T-helper 17 cell (primary cell): ENCODE data around the gene CINP. TPM values are rescaled to one million over a fixed set of nuclear protein-coding genes. Genes with fewer than 3 reads are reported as not detected.
A peak's percentile ranks its signal among the peaks of the same experiment; 100 is the strongest.
"Not testable (repeated sequence)": the region's sequence is repeated elsewhere in the genome, so short reads cannot be mapped to it uniquely, and the experiment has no call there.

Experiments
- ATAC-seq: fragments of 150-1000 bp; cut with Tn5 transposase; 2 replicates; pipeline ENCODE4 v1.10.0; 2021; ENCODE audit warnings: mild to moderate bottlenecking, moderate library complexity
- DNase-seq, 3 donors: peaks; one replicate each; pipeline versions ENCODE4 v3.0.0 to v3.0.0-alpha.2; 2020 to 2021
- H3K9me3 ChIP-seq: one replicate; pipeline ENCODE4 v1.7.0; 2013; ENCODE audit warnings: low read length, mild to moderate bottlenecking; ENCODE audit not compliant: control insufficient read depth, poor library complexity, severe bottlenecking
- H3K27ac Mint-ChIP-seq: one replicate; pipeline ENCODE4 v1.8.0; 2022; ENCODE audit warnings: mild to moderate bottlenecking, moderate library complexity, mixed read lengths
- H3K27me3 Mint-ChIP-seq: one replicate; pipeline ENCODE4 v1.8.0; 2022; ENCODE audit warnings: mixed read lengths
- H3K36me3 Mint-ChIP-seq: one replicate; pipeline ENCODE4 v1.8.0; 2022; ENCODE audit warnings: low read depth, mixed read lengths
- H3K4me1 Mint-ChIP-seq: one replicate; pipeline ENCODE4 v1.8.0; 2022; ENCODE audit warnings: mild to moderate bottlenecking, mixed read lengths
- H3K4me3 Mint-ChIP-seq: one replicate; pipeline ENCODE4 v1.8.0; 2022; ENCODE audit warnings: mild to moderate bottlenecking, moderate library complexity, mixed read lengths
- total RNA-seq, 4 donors: library from RNA in 2 of 4; stranded (reverse) in 2 of 4; gene quantifications; one replicate each; pipeline ENCODE4 v1.2.3 and lab custom pipeline; 2022 to 2026

CINP gene
- total RNA-seq, 2 donors from 2014 or later, result 17.1 to 21.3 TPM

DNA sequence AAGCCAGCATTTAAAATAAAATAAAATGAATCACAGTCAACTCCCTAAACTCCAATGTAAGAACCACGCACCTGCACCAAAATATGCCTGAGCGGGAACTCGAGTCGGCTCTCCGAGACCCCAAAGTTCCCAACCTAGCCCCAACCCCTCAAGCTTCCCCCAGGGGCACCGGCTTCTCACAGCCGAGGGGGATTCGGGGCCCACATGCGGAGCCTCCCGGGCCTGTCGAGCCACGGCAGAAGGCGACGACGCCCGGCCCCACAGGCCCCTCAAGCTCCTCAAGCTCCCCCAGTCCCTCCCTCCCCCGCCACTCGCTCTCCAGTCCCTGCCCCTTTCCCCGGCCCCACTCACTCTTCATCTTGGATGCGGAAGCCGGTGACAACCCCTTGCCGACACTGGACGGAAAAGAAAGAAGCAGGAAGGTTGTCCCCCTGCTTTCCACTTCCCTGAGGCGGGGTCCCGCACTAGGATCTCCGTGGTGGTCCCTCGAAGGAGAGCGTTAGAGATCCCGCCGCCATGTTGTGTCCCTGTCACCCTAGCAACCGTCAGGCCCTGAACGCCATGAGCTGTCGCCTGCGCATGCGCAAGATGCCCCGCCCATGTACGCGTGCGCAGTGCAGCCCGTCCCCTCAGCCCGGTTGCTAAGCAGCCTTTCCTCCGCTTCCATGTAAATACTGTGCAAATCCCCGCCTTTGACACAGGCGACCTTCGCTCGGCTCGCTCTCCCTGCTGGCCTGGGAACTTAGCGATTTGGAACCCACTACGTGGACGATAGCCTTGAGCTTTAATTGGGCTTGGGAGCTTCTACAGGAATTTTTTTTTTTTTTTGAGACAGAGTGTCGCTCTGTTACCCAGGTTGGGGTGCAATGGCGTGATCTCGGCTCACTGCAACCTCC is 57.8 kb downstream of the CINP start, which contains the start of gene MOK:
Gene MOK, minus strand, starts transcription at position 554 of the 896 bp plus-strand sequence. Its CDS starts 196 bp downstream, at position 358.
- H3K27ac Mint-ChIP-seq, result peak within 1 kb of the TSS; percentile 94
- peak; percentile 93 for ATAC-seq
- peaks cover 7% of the 10 kb centered on the region for H3K27me3 Mint-ChIP-seq
- H3K9me3 ChIP-seq, result no peaks in the 10 kb centered on the region
- H3K4me3 Mint-ChIP-seq, result peak within 1 kb of the TSS; percentile 94
- H3K36me3 Mint-ChIP-seq, result peaks cover 4% of the 10 kb centered on the region
- H3K4me1 Mint-ChIP-seq, result peaks cover 10% of the 10 kb centered on the region
- DNase-seq, result peak; percentile 88 to 98 (median 97)

DNA sequence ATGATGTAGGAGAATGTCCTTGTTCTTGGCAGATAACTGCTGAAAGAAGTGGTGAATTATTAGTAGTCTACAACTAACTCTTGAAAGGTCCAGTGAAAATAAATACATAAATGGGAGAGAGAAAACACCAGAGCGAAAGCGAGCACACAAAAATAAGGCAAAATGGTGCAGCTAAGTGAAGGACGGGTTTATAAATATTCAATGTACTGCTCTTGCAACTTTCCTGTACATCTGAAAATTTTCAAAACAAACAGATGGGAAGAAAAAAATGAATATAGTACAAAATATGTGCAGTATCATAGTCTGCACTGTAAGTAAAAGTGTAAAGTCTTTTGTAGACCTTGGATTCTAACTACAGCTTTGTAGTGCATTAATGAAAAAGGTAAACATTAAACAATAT is 59.0 kb downstream of the CINP start:
- ATAC-seq (no peak), DNase-seq (no peak)
- H3K36me3 Mint-ChIP-seq, result peaks cover 4% of the 10 kb centered on the region
- H3K27ac Mint-ChIP-seq, result peak overlapping the region; percentile 37
- no peaks in the 10 kb centered on the region for H3K9me3 ChIP-seq
- peaks cover 7% of the 10 kb centered on the region for H3K27me3 Mint-ChIP-seq
- peak overlapping the region; percentile 76 for H3K4me3 Mint-ChIP-seq
- peaks cover 10% of the 10 kb centered on the region for H3K4me1 Mint-ChIP-seq

DNA sequence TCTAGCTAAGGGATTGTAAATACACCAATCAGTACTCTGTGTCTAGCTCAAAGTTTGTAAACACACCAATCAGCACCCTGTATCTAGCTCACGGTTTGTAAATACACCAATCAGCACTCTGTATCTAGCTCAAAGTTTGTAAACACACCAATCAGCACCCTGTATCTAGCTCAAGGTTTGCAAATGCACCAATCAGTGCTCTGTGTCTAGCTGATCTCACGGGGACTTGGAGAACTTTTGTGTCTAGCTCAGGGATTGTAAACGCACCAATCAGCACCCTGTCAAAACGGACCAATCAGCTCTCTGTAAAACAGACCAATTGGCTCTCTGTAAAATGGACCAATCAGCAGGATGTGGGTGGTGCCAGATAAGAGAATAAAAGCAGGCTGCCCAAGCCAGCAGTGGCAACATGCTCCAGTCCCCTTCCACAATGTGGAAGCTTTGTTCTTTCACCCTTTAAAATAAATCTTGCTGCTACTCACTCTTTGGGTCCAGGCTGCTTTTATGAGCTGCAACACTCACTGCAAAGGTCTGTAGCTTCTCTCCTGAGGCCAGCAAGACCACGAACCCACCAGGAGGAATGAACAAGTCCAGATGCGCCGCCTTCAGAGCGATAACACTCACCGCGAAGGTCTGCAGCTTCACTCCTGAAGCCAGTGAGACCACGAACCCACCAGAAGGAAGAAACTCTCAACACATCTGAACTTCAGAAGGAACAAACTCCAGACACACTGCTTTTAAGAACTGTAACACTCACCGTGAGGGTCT is 64.2 kb downstream of the CINP start:
- H3K9me3 ChIP-seq, H3K36me3 Mint-ChIP-seq, H3K27me3 Mint-ChIP-seq, H3K4me1 Mint-ChIP-seq, H3K4me3 Mint-ChIP-seq, DNase-seq, ATAC-seq, H3K27ac Mint-ChIP-seq: not testable (repeated sequence)

Other genes starting within 250 kb of the CINP start
- 10 to 100 TPM; 45.1 to 50.7 TPM for gene WDR20, start 223.0 kb downstream of the CINP start, total RNA-seq
- gene MOK, start 57.7 kb downstream of the CINP start, total RNA-seq, result 1 to 10 TPM; 3.7 to 4.7 TPM
- gene ZNF839, start 43.1 kb downstream of the CINP start, total RNA-seq, result 10 to 100 TPM; 17.1 to 19.5 TPM
- 10 to 100 TPM in 1 of 2 donors, 1 to 10 TPM in 1; 8.4 to 16.6 TPM for gene TECPR2, start 51 bp upstream of the CINP start, total RNA-seq
- gene ANKRD9, start 146.9 kb upstream of the CINP start, total RNA-seq, result 10 to 100 TPM in 1 of 2 donors, 1 to 10 TPM in 1; 3.3 to 17.6 TPM
- gene RCOR1, start 229.8 kb upstream of the CINP start, total RNA-seq, result 10 to 100 TPM; 17.9 to 33.5 TPM